Gastrocnemius medialis (tissue), 4 donors: ENCODE results near the gene ATRIP. TPM values are rescaled to one million over a fixed set of nuclear protein-coding genes. Genes with fewer than 3 reads are reported as not detected.

Experiments
- ATAC-seq, 2 donors: fragments of 150-250 bp; one replicate each; pipeline ENCODE4 v1.9.1; 2016
- DNase-seq, 2 donors: peaks; one replicate each; pipeline ENCODE4 v3.0.0-alpha.2; 2019
- H3K27ac ChIP-seq, 4 donors: fragments of 200-600 bp; sonication (generic); 1 replicate in 1 of 4; 2 replicates in 3 of 4; pipeline ENCODE4 v1.5.1; 2016 to 2018; ENCODE audit warnings: mild to moderate bottlenecking in 2 of 4, moderate library complexity in 1 of 4
- H3K27me3 ChIP-seq, 3 donors: fragments of 200-600 bp; sonication (generic) in 2 of 3; 1 replicate in 1 of 3; 2 replicates in 2 of 3; pipeline versions ENCODE4 v1.5.1 to v1.6.0; 2016 to 2019; ENCODE audit warnings: mild to moderate bottlenecking in 1 of 3, moderate library complexity in 1 of 3
- H3K36me3 ChIP-seq, 2 donors: fragments of 200-600 bp; sonication (generic) in 1 of 2; one replicate each; pipeline ENCODE4 v1.5.1; 2017 to 2018
- H3K4me1 ChIP-seq, 2 donors: fragments of 200-600 bp; sonication (generic) in 1 of 2; one replicate each; pipeline ENCODE4 v1.5.1; 2016 to 2017; ENCODE audit warnings: mild to moderate bottlenecking in 2 of 2
- H3K4me3 ChIP-seq, 4 donors: fragments of 200-600 bp; sonication (generic) in 3 of 4; 1 replicate in 1 of 4; 2 replicates in 3 of 4; pipeline ENCODE4 v1.5.1; 2016 to 2019; ENCODE audit warnings: mild to moderate bottlenecking in 2 of 4
- H3K9me3 ChIP-seq, 3 donors: fragments of 200-600 bp; sonication (generic) in 2 of 3; 1 replicate in 1 of 3; 2 replicates in 2 of 3; pipeline ENCODE4 v1.5.1; 2016 to 2019
- POLR2A ChIP-seq, 2 donors: fragments of 450-650 bp; IDR thresholded peaks; one replicate each; pipeline ENCODE4 v1.6.1; 2017; ENCODE audit warnings: antibody characterized with exemption in 2 of 2, mild to moderate bottlenecking in 2 of 2, moderate library complexity in 2 of 2
- in situ Hi-C, 4 donors: fragments of 200-750 bp; cut with MboI; loops; one replicate each; pipeline versions ENCODE4 v1.15.0 to v1.8.0; 2017; ENCODE audit warnings: low sequenced_read_pairs in 4 of 4
- intact Hi-C: fragments of 100-400 bp; cut with DNase I; formaldehyde crosslinking; loops from one replicate; pipeline ENCODE4 v1.15.1; 2023; ENCODE audit warnings: low total_unique reads
- total RNA-seq, 4 donors: library from RNA; depleted of rRNA; stranded (reverse); fragments of >200 nt; gene quantifications; one replicate each; pipeline versions ENCODE4 v1.1.0 to v1.2.3, GENCODE V29; 2016
- TF ChIP-seq, protein P1 (sequence below), 5 experiments: fragments of 450-650 bp in 3 of 5; fragments of 200-600 bp in 2 of 5; sonication (generic) in 2 of 5; IDR thresholded peaks in 4 of 5; conservative IDR thresholded peaks in 1 of 5; 1 replicate in 4 of 5; 2 replicates in 1 of 5; pipeline ENCODE4 v1.5.1; 2016 to 2019; ENCODE audit warnings: antibody characterized with exemption in 5 of 5, mild to moderate bottlenecking in 3 of 5, moderate library complexity in 3 of 5

ATRIP gene
- total RNA-seq, 4 donors from 2014 or later: 4.8 to 7.2 (median 7.0) TPM

DNA sequence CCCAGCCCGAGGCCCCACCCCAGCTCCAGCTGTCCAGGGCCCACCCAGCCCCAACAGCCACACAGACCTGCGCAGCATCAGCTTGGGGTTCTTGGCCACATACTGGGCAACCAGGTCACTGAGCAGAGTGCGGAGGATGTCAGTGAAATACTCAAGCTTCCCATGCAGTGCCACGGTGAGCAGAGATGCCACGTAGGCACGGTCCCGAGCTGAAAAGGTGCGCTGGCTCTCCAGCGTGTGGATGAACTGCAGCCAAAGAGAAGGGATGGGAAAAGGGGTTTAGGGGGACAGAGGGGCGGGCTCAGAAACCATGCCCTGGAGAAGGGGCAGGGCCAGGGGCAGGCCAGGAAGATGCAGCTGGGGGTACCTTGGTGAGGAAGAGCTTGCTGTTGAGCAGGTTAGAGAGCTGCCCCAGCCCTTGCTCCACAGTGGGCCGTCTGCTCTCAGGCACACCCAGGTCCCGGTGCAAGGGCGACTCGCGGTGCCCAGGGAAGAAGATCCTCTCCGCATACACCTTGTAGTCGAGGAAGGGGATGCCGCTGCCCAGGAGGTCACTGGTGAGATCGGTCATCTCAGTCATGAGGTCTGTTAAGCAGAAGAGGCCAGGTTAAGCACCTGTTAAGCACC, 34.0 kb upstream of the ATRIP start:
- in situ Hi-C loops: no loop called here
- H3K9me3 ChIP-seq: no peaks in the 10 kb centered on the region
- ATAC-seq (no peak), DNase-seq (no peak)
- intact Hi-C loops: no loop called here
- no peaks in the 10 kb centered on the region for H3K27me3 ChIP-seq
- no peak overlapping the region for H3K27ac ChIP-seq
- H3K4me3 ChIP-seq: no peak overlapping the region
- H3K36me3 ChIP-seq: no peaks in the 10 kb centered on the region
- no peaks in the 10 kb centered on the region for H3K4me1 ChIP-seq
- no peak for TF ChIP-seq POLR2A (IDR thresholded peaks at IDR 0.05)
- TF ChIP-seq, protein P1, sequence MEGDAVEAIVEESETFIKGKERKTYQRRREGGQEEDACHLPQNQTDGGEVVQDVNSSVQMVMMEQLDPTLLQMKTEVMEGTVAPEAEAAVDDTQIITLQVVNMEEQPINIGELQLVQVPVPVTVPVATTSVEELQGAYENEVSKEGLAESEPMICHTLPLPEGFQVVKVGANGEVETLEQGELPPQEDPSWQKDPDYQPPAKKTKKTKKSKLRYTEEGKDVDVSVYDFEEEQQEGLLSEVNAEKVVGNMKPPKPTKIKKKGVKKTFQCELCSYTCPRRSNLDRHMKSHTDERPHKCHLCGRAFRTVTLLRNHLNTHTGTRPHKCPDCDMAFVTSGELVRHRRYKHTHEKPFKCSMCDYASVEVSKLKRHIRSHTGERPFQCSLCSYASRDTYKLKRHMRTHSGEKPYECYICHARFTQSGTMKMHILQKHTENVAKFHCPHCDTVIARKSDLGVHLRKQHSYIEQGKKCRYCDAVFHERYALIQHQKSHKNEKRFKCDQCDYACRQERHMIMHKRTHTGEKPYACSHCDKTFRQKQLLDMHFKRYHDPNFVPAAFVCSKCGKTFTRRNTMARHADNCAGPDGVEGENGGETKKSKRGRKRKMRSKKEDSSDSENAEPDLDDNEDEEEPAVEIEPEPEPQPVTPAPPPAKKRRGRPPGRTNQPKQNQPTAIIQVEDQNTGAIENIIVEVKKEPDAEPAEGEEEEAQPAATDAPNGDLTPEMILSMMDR (IDR thresholded peaks at IDR 0.05 in 4 of 5, conservative IDR thresholded peaks at IDR 0.05 in 1 of 5): no peak

DNA sequence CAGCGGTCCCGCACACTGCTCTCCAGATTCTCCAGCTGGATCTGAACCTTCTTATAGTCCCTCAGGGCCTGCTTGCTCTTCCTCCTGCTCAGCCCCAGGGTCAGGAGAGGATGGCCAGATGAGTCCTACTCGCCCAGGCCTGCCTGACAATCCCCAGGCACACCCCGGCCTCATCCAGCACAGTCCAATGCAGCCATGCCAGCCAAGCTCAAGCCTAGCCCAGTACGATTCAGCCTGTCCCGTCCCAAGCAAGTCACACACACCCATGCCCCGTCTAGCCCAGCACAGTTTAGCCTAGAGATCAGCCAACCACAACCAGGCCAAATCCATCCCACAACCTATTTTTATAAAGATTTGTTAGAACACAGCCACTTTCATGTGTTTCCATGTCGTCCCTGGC, 33.5 kb upstream of the ATRIP start:
- intact Hi-C loops: no loop called here
- H3K4me1 ChIP-seq: no peaks in the 10 kb centered on the region
- no peaks in the 10 kb centered on the region for H3K36me3 ChIP-seq
- no peak for TF ChIP-seq POLR2A (IDR thresholded peaks at IDR 0.05)
- TF ChIP-seq, protein P1 (IDR thresholded peaks at IDR 0.05 in 4 of 5, conservative IDR thresholded peaks at IDR 0.05 in 1 of 5): no peak
- in situ Hi-C loops: no loop called here
- H3K27ac ChIP-seq: no peak overlapping the region
- no peaks in the 10 kb centered on the region for H3K27me3 ChIP-seq
- H3K4me3 ChIP-seq: no peak overlapping the region
- no peak for ATAC-seq
- no peaks in the 10 kb centered on the region for H3K9me3 ChIP-seq
- no peak for DNase-seq

DNA sequence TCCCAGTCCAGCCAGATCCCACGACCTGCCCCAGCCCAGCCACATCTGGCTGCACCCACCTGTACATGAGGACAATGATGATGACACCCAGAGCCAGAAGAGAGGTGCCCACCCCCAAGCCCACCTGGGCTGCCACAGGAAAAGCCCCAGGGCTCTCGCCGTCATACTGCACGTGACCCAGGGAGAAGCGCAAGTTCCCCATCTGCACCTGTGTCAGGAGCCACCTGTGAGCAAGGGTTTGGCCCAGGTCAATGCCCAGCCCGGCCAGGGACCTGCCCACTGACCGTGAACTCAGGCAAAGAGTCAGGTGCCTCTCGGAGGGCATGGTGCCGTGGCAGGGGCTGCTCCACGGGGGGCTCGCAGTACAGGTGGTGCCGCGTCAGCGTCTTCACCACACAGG, 32.9 kb upstream of the ATRIP start:
- DNase-seq (no peak), ATAC-seq (no peak)
- intact Hi-C loops: no loop called here
- no peak for TF ChIP-seq POLR2A (IDR thresholded peaks at IDR 0.05)
- TF ChIP-seq, protein P1 (IDR thresholded peaks at IDR 0.05 in 4 of 5, conservative IDR thresholded peaks at IDR 0.05 in 1 of 5): no peak
- no peaks in the 10 kb centered on the region for H3K36me3 ChIP-seq
- H3K27me3 ChIP-seq: no peaks in the 10 kb centered on the region
- H3K9me3 ChIP-seq: no peaks in the 10 kb centered on the region
- no peak overlapping the region for H3K27ac ChIP-seq
- H3K4me1 ChIP-seq: no peaks in the 10 kb centered on the region
- in situ Hi-C loops: no loop called here
- no peak overlapping the region for H3K4me3 ChIP-seq

DNA sequence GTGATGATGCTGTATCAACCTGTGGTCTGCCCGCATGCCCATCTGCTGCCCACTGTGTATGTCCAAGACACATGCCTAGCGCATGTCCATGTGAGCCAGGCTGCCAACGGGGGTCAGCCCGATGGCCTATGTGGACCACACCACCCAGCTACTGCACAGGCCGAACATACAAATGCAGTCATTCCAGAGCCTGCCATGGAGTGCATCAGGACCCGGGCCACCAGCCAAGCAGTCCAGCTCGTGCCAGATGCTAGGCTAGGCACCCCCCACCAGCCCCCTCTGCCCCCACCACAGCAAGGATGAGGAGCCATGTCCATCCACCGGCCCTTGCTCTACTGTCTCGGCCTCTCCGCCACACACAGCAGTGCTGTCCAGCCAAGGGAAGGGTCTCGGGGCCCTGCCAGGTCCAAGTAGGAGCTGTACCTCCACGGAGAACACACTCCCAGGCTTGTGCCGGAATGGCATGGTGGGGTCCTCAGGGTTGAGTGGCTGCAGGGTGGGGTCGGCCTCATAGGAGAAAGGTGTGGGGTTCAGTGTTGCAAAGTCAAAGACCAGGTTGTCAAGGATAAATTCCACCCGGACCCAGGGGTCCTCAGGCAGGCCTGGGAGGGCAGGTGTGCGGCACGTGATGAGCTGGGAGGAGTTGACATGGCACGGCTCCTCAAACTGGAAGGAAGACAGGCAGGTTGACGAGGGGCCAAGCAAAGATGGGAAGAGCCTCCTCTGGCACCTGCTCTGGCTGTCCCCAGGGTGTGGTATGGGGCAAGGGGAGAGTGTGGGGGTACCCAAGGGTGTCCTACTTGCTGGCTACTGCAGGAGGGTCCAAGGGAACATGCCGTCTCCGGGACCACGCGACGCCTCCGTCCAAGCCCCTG, 31.9 kb upstream of the ATRIP start:
- ATAC-seq (no peak), DNase-seq (no peak)
- Histone ChIP-seq H3K27me3 (no peaks in the 10 kb centered on the region), H3K36me3 (no peaks in the 10 kb centered on the region), H3K4me3 (no peak overlapping the region), H3K27ac (no peak overlapping the region), H3K4me1 (no peaks in the 10 kb centered on the region), H3K9me3 (no peaks in the 10 kb centered on the region)
- TF ChIP-seq POLR2A (IDR thresholded peaks at IDR 0.05): no peak
- TF ChIP-seq, protein P1 (IDR thresholded peaks at IDR 0.05 in 4 of 5, conservative IDR thresholded peaks at IDR 0.05 in 1 of 5): no peak
- intact Hi-C loops: no loop called here
- in situ Hi-C loops: no loop called here
